A673 (cell line): ENCODE measurements around the gene KCNIP1. TPM values are rescaled to one million over a fixed set of nuclear protein-coding genes. Genes with fewer than 3 reads are reported as not detected.

ENCODE experiments used
- BruUV-seq: library from RNA; stranded (reverse); fragments of 400-500 nt; replicated peaks from 2 replicates; lab custom pipeline; 2021; lab: Mats Ljungman, UMichigan
- CTCF ChIA-PET: fragments of 300-600 bp; sonication (Branson Sonifier 250); formaldehyde crosslinking; loops from one replicate; lab custom pipeline; 2022; ENCODE audit warnings: antibody characterized with exemption; lab: Charles Lee
- POLR2A ChIA-PET: fragments of 300-600 bp; sonication (Branson Sonifier 250); formaldehyde crosslinking; loops from one replicate; lab custom pipeline; 2022; ENCODE audit warnings: antibody characterized with exemption; ENCODE audit not compliant: low non-redundant PET; lab: Charles Lee
- DNase-seq: peaks from one replicate; pipeline ENCODE4 v3.0.0-alpha.2; 2015; ENCODE audit warnings: low spot score
- H3K27ac ChIP-seq: fragments of 200-600 bp; sonication (generic); 2 replicates; pipeline ENCODE4 v1.5.1; 2016; ENCODE audit warnings: mixed run types, low read depth, mild to moderate bottlenecking, mixed read lengths, antibody characterized with exemption, low read length; ENCODE audit not compliant: poor library complexity, severe bottlenecking
- H3K27me3 ChIP-seq: fragments of 200-600 bp; sonication (generic); replicated peaks from 2 replicates; pipeline ENCODE4 v1.6.1; 2017; ENCODE audit warnings: mixed run types, low read depth, mild to moderate bottlenecking, mixed read lengths, antibody characterized with exemption, low read length; ENCODE audit not compliant: insufficient read depth, poor library complexity
- H3K36me3 ChIP-seq: fragments of 200-600 bp; sonication (generic); 2 replicates; pipeline ENCODE4 v1.6.1; 2016; ENCODE audit warnings: mixed run types, mild to moderate bottlenecking, mixed read lengths, antibody characterized with exemption, low read length; ENCODE audit not compliant: insufficient read depth, poor library complexity, severe bottlenecking
- H3K4me1 ChIP-seq: fragments of 200-600 bp; sonication (generic); 2 replicates; pipeline ENCODE4 v1.6.1; 2017; ENCODE audit warnings: mixed run types, mild to moderate bottlenecking, mixed read lengths, antibody characterized with exemption, low read length; ENCODE audit not compliant: insufficient read depth, poor library complexity, severe bottlenecking
- H3K4me3 ChIP-seq: fragments of 200-600 bp; sonication (generic); 2 replicates; pipeline ENCODE4 v1.5.1; 2016; ENCODE audit warnings: low read depth, mixed run types, mild to moderate bottlenecking, mixed read lengths, low read length; ENCODE audit not compliant: poor library complexity, severe bottlenecking
- H3K9me3 ChIP-seq: fragments of 200-600 bp; sonication (generic); 2 replicates; pipeline ENCODE4 v1.6.1; 2016; ENCODE audit warnings: mixed run types, low read depth, mild to moderate bottlenecking, mixed read lengths, antibody characterized with exemption, low read length; ENCODE audit not compliant: poor library complexity, severe bottlenecking
- CTCF ChIP-seq: fragments of 300-800, 200-600 bp; sonication (generic); conservative IDR thresholded peaks from 2 replicates; pipeline ENCODE4 v1.5.1; 2017; ENCODE audit warnings: low read depth, mild to moderate bottlenecking, antibody characterized with exemption, low read length, moderate library complexity, mixed read lengths
- EZH2 ChIP-seq: fragments of 200-600 bp; sonication (generic); IDR thresholded peaks from 2 replicates; pipeline ENCODE4 v1.6.1; 2017; ENCODE audit warnings: borderline replicate concordance, low read depth, mild to moderate bottlenecking, mixed read lengths, antibody characterized with exemption, low read length; ENCODE audit not compliant: poor library complexity, severe bottlenecking
- intact Hi-C: fragments of 100-400 bp; cut with micrococcal nuclease; formaldehyde crosslinking; loops from one replicate; pipeline ENCODE4 v1.10.0; 2022; ENCODE audit not compliant: unreplicated experiment
- total RNA-seq: library from RNA; stranded (reverse); gene quantifications from 2 replicates; pipeline ENCODE4 v1.2.3, GENCODE V29; 2021

The KCNIP1 gene
- total RNA-seq, 1 experiment from 2014 or later, result 3.7 TPM

GRCh38 chr5:170746961-170747340 is 243.1 kb downstream of the KCNIP1 start:
- no peak for TF ChIP-seq CTCF
- no peak for TF ChIP-seq EZH2
- Histone ChIP-seq H3K4me3 (no peak overlapping the region), H3K4me1 (no peaks in the 10 kb centered on the region), H3K9me3 (no peaks in the 10 kb centered on the region), H3K36me3 (no peaks in the 10 kb centered on the region), H3K27ac (no peak overlapping the region), H3K27me3 (peaks cover 24% of the 10 kb centered on the region)
- DNase-seq, result no peak
- BruUV-seq, result no TSS peak
- ChIA-PET CTCF (no interaction called here), POLR2A (no interaction called here)
- intact Hi-C loops, result loop anchor here (10.0 kb wide), 1 partner anchor 418 kb away; no protein-coding TSS in a partner anchor

- H3K36me3 ChIP-seq, result no peaks in the 10 kb centered on the region
- DNase-seq, result no peak
- TF ChIP-seq EZH2 (no peak), CTCF (no peak)
- CTCF ChIA-PET, result no interaction called here
- H3K27ac ChIP-seq, result no peak overlapping the region
- H3K27me3 ChIP-seq, result peaks cover 24% of the 10 kb centered on the region
- POLR2A ChIA-PET, result no interaction called here
- intact Hi-C loops, result loop anchor here (10.0 kb wide), 1 partner anchor 417 kb away; no protein-coding TSS in a partner anchor
- no peaks in the 10 kb centered on the region for H3K9me3 ChIP-seq
- no TSS peak for BruUV-seq
- H3K4me3 ChIP-seq, result no peak overlapping the region
- H3K4me1 ChIP-seq, result no peaks in the 10 kb centered on the region
Measured at GRCh38 chr5:170747357-170747756, 243.5 kb downstream of the KCNIP1 start.

GRCh38 chr5:170747851-170748250 is 244.0 kb downstream of the KCNIP1 start:
- Histone ChIP-seq H3K4me1 (no peaks in the 10 kb centered on the region), H3K36me3 (no peaks in the 10 kb centered on the region), H3K4me3 (no peak overlapping the region), H3K9me3 (no peaks in the 10 kb centered on the region), H3K27ac (no peak overlapping the region), H3K27me3 (peaks cover 24% of the 10 kb centered on the region)
- BruUV-seq, result no TSS peak
- DNase-seq, result no peak
- ChIA-PET CTCF (no interaction called here), POLR2A (no interaction called here)
- intact Hi-C loops, result loop anchor here (10.0 kb wide), 1 partner anchor 417 kb away; no protein-coding TSS in a partner anchor
- TF ChIP-seq CTCF, result peak; percentile 30; the same call in 1 of the 2 replicates
- no peak for TF ChIP-seq EZH2
